Uterus (tissue), 2 donors: Measurements from ENCODE around the gene PPEF1.

Experiments used
- POLR2A ChIP-seq, 2 donors: fragments of 450-650 bp; IDR thresholded peaks; one replicate each; pipeline ENCODE4 v1.6.1; 2016; ENCODE audit warnings: antibody characterized with exemption in 2 of 2, mild to moderate bottlenecking in 1 of 2, moderate library complexity in 1 of 2
- TF ChIP-seq, protein P1 (sequence below), 4 experiments: fragments of 200-600 bp in 2 of 4; fragments of 450-650 bp in 2 of 4; sonication (generic) in 2 of 4; IDR thresholded peaks; one replicate each; pipeline ENCODE4 v1.5.1; 2016 to 2019; ENCODE audit warnings: antibody characterized with exemption in 4 of 4, mild to moderate bottlenecking in 2 of 4, moderate library complexity in 1 of 4

GRCh38 chrX:18714910-18715309 lies 7.5 kb downstream of the PPEF1 start:
- TF ChIP-seq, protein P1, sequence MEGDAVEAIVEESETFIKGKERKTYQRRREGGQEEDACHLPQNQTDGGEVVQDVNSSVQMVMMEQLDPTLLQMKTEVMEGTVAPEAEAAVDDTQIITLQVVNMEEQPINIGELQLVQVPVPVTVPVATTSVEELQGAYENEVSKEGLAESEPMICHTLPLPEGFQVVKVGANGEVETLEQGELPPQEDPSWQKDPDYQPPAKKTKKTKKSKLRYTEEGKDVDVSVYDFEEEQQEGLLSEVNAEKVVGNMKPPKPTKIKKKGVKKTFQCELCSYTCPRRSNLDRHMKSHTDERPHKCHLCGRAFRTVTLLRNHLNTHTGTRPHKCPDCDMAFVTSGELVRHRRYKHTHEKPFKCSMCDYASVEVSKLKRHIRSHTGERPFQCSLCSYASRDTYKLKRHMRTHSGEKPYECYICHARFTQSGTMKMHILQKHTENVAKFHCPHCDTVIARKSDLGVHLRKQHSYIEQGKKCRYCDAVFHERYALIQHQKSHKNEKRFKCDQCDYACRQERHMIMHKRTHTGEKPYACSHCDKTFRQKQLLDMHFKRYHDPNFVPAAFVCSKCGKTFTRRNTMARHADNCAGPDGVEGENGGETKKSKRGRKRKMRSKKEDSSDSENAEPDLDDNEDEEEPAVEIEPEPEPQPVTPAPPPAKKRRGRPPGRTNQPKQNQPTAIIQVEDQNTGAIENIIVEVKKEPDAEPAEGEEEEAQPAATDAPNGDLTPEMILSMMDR (IDR thresholded peaks at IDR 0.05) = no peak
- no peak for TF ChIP-seq POLR2A (IDR thresholded peaks at IDR 0.05)
